Activated naive CD8-positive, alpha-beta T cell treated with anti-CD3 and anti-CD28 coated beads for 36 hours (primary cell): Measurements from ENCODE around the gene TMPRSS9. TPM values are rescaled to one million over a fixed set of nuclear protein-coding genes. Genes with fewer than 3 reads are reported as not detected.

ENCODE experiments used
- DNase-seq: peaks from one replicate; pipeline ENCODE4 v3.0.0; 2021
- H3K27ac Mint-ChIP-seq: one replicate; pipeline ENCODE4 v1.8.0; 2022; ENCODE audit warnings: mild to moderate bottlenecking, moderate library complexity, mixed read lengths
- H3K27me3 Mint-ChIP-seq: one replicate; pipeline ENCODE4 v1.8.0; 2022; ENCODE audit warnings: mild to moderate bottlenecking, mixed read lengths
- H3K36me3 Mint-ChIP-seq: one replicate; pipeline ENCODE4 v1.8.0; 2021; ENCODE audit warnings: mild to moderate bottlenecking, mixed read lengths
- H3K4me1 Mint-ChIP-seq: one replicate; pipeline ENCODE4 v1.8.0; 2021; ENCODE audit warnings: mixed read lengths
- H3K4me3 Mint-ChIP-seq: one replicate; pipeline ENCODE4 v1.8.0; 2022; ENCODE audit warnings: mild to moderate bottlenecking, moderate library complexity, mixed read lengths
- H3K9me3 Mint-ChIP-seq: one replicate; pipeline ENCODE4 v1.8.0; 2022; ENCODE audit warnings: mixed read lengths
- total RNA-seq, 2 experiments: library from RNA; stranded (reverse); gene quantifications; one replicate each; pipeline ENCODE4 v1.2.3, GENCODE V29; 2021

TMPRSS9 gene
- total RNA-seq, 2 experiments from 2014 or later: not detected

GRCh38 chr19:2431318-2432055 lies 71.4 kb downstream of the TMPRSS9 start:
- no peaks in the 10 kb centered on the region for H3K27me3 Mint-ChIP-seq
- no peak for DNase-seq
- H3K36me3 Mint-ChIP-seq: peaks cover 23% of the 10 kb centered on the region
- no peak overlapping the region for H3K4me3 Mint-ChIP-seq
- H3K4me1 Mint-ChIP-seq: peaks cover 7% of the 10 kb centered on the region
- no peak overlapping the region for H3K27ac Mint-ChIP-seq
- no peaks in the 10 kb centered on the region for H3K9me3 Mint-ChIP-seq

GRCh38 chr19:2432131-2432848 lies 72.2 kb downstream of the TMPRSS9 start:
- Mint-ChIP-seq H3K27ac (peak overlapping the region; percentile 5), H3K4me3 (no peak overlapping the region), H3K4me1 (peaks cover 7% of the 10 kb centered on the region), H3K27me3 (no peaks in the 10 kb centered on the region), H3K36me3 (peaks cover 19% of the 10 kb centered on the region), H3K9me3 (no peaks in the 10 kb centered on the region)
- DNase-seq: no peak

- Mint-ChIP-seq H3K27ac (no peak overlapping the region), H3K36me3 (peaks cover 15% of the 10 kb centered on the region), H3K4me3 (no peak overlapping the region), H3K9me3 (no peaks in the 10 kb centered on the region), H3K4me1 (peaks cover 2% of the 10 kb centered on the region), H3K27me3 (no peaks in the 10 kb centered on the region)
- DNase-seq: no peak
These were observed 73.8 kb downstream of the TMPRSS9 start for GRCh38 chr19:2433854-2434253.

GRCh38 chr19:2434267-2434666 lies 74.2 kb downstream of the TMPRSS9 start:
- DNase-seq: no peak
- Mint-ChIP-seq H3K9me3 (no peaks in the 10 kb centered on the region), H3K27me3 (no peaks in the 10 kb centered on the region), H3K27ac (no peak overlapping the region), H3K4me3 (no peak overlapping the region), H3K4me1 (no peaks in the 10 kb centered on the region), H3K36me3 (peaks cover 15% of the 10 kb centered on the region)

GRCh38 chr19:2434721-2435265 lies 74.7 kb downstream of the TMPRSS9 start:
- H3K36me3 Mint-ChIP-seq: peaks cover 15% of the 10 kb centered on the region
- no peaks in the 10 kb centered on the region for H3K9me3 Mint-ChIP-seq
- no peak overlapping the region for H3K4me3 Mint-ChIP-seq
- no peaks in the 10 kb centered on the region for H3K27me3 Mint-ChIP-seq
- DNase-seq: no peak
- H3K27ac Mint-ChIP-seq: no peak overlapping the region
- H3K4me1 Mint-ChIP-seq: no peaks in the 10 kb centered on the region

- Mint-ChIP-seq H3K9me3 (no peaks in the 10 kb centered on the region), H3K4me3 (no peak overlapping the region), H3K27me3 (no peaks in the 10 kb centered on the region), H3K4me1 (no peaks in the 10 kb centered on the region), H3K36me3 (peaks cover 12% of the 10 kb centered on the region), H3K27ac (no peak overlapping the region)
- no peak for DNase-seq
These were observed 76.3 kb downstream of the TMPRSS9 start for GRCh38 chr19:2436384-2436783.

- DNase-seq: no peak
- Mint-ChIP-seq H3K27ac (no peak overlapping the region), H3K4me3 (no peak overlapping the region), H3K36me3 (peaks cover 12% of the 10 kb centered on the region), H3K27me3 (no peaks in the 10 kb centered on the region), H3K9me3 (no peaks in the 10 kb centered on the region), H3K4me1 (no peaks in the 10 kb centered on the region)
These were observed 76.9 kb downstream of the TMPRSS9 start for GRCh38 chr19:2436926-2437325.

- H3K36me3 Mint-ChIP-seq: peaks cover 6% of the 10 kb centered on the region
- H3K4me1 Mint-ChIP-seq: no peaks in the 10 kb centered on the region
- no peak overlapping the region for H3K4me3 Mint-ChIP-seq
- H3K9me3 Mint-ChIP-seq: no peaks in the 10 kb centered on the region
- no peak for DNase-seq
- H3K27ac Mint-ChIP-seq: no peak overlapping the region
- H3K27me3 Mint-ChIP-seq: no peaks in the 10 kb centered on the region
These were observed 78.1 kb downstream of the TMPRSS9 start for GRCh38 chr19:2438178-2438577.

- H3K27ac Mint-ChIP-seq: no peak overlapping the region
- no peaks in the 10 kb centered on the region for H3K4me1 Mint-ChIP-seq
- H3K27me3 Mint-ChIP-seq: no peaks in the 10 kb centered on the region
- no peaks in the 10 kb centered on the region for H3K9me3 Mint-ChIP-seq
- DNase-seq: no peak
- peaks cover 6% of the 10 kb centered on the region for H3K36me3 Mint-ChIP-seq
- H3K4me3 Mint-ChIP-seq: no peak overlapping the region
These were observed 80.5 kb downstream of the TMPRSS9 start for GRCh38 chr19:2440515-2440914.

GRCh38 chr19:2441096-2441752 lies 81.2 kb downstream of the TMPRSS9 start:
- H3K27ac Mint-ChIP-seq: no peak overlapping the region
- H3K36me3 Mint-ChIP-seq: peaks cover 6% of the 10 kb centered on the region
- no peaks in the 10 kb centered on the region for H3K27me3 Mint-ChIP-seq
- DNase-seq: no peak
- H3K4me3 Mint-ChIP-seq: no peak overlapping the region
- H3K9me3 Mint-ChIP-seq: no peaks in the 10 kb centered on the region
- H3K4me1 Mint-ChIP-seq: peaks cover under 1% of the 10 kb centered on the region

- H3K4me1 Mint-ChIP-seq: peaks cover 10% of the 10 kb centered on the region
- H3K9me3 Mint-ChIP-seq: no peaks in the 10 kb centered on the region
- no peaks in the 10 kb centered on the region for H3K27me3 Mint-ChIP-seq
- H3K36me3 Mint-ChIP-seq: peaks cover 12% of the 10 kb centered on the region
- H3K4me3 Mint-ChIP-seq: no peak overlapping the region
- no peak overlapping the region for H3K27ac Mint-ChIP-seq
- DNase-seq: no peak
These were observed 83.2 kb downstream of the TMPRSS9 start for GRCh38 chr19:2443116-2443784.

GRCh38 chr19:2443785-2444182 lies 83.7 kb downstream of the TMPRSS9 start:
- no peaks in the 10 kb centered on the region for H3K9me3 Mint-ChIP-seq

GRCh38 chr19:2444251-2445002 lies 84.4 kb downstream of the TMPRSS9 start:
- no peak overlapping the region for H3K27ac Mint-ChIP-seq
- no peaks in the 10 kb centered on the region for H3K9me3 Mint-ChIP-seq
- DNase-seq: no peak
- H3K4me3 Mint-ChIP-seq: no peak overlapping the region
- no peaks in the 10 kb centered on the region for H3K27me3 Mint-ChIP-seq
- peaks cover 12% of the 10 kb centered on the region for H3K36me3 Mint-ChIP-seq
- peaks cover 10% of the 10 kb centered on the region for H3K4me1 Mint-ChIP-seq

More at GRCh38 chr19:2443785-2444182, 83.7 kb downstream of the TMPRSS9 start:
- Mint-ChIP-seq H3K36me3 (peaks cover 12% of the 10 kb centered on the region), H3K4me1 (peaks cover 10% of the 10 kb centered on the region), H3K4me3 (no peak overlapping the region), H3K27ac (no peak overlapping the region), H3K27me3 (no peaks in the 10 kb centered on the region)
- DNase-seq: no peak

- Mint-ChIP-seq H3K4me3 (peak overlapping the region; percentile 71), H3K27me3 (no peaks in the 10 kb centered on the region), H3K9me3 (no peaks in the 10 kb centered on the region), H3K36me3 (peaks cover 11% of the 10 kb centered on the region), H3K27ac (peak overlapping the region; percentile 80), H3K4me1 (peaks cover 10% of the 10 kb centered on the region)
- peak; percentile 43 for DNase-seq
These were observed 86.3 kb downstream of the TMPRSS9 start for GRCh38 chr19:2446381-2446780.
